Measurements from ENCODE around the gene ZNF462. TPM values are rescaled to one million over a fixed set of nuclear protein-coding genes. Genes with fewer than 3 reads are reported as not detected.
A peak's percentile ranks its signal among the peaks of the same experiment; 100 is the strongest.

Gene ZNF462, protein sequence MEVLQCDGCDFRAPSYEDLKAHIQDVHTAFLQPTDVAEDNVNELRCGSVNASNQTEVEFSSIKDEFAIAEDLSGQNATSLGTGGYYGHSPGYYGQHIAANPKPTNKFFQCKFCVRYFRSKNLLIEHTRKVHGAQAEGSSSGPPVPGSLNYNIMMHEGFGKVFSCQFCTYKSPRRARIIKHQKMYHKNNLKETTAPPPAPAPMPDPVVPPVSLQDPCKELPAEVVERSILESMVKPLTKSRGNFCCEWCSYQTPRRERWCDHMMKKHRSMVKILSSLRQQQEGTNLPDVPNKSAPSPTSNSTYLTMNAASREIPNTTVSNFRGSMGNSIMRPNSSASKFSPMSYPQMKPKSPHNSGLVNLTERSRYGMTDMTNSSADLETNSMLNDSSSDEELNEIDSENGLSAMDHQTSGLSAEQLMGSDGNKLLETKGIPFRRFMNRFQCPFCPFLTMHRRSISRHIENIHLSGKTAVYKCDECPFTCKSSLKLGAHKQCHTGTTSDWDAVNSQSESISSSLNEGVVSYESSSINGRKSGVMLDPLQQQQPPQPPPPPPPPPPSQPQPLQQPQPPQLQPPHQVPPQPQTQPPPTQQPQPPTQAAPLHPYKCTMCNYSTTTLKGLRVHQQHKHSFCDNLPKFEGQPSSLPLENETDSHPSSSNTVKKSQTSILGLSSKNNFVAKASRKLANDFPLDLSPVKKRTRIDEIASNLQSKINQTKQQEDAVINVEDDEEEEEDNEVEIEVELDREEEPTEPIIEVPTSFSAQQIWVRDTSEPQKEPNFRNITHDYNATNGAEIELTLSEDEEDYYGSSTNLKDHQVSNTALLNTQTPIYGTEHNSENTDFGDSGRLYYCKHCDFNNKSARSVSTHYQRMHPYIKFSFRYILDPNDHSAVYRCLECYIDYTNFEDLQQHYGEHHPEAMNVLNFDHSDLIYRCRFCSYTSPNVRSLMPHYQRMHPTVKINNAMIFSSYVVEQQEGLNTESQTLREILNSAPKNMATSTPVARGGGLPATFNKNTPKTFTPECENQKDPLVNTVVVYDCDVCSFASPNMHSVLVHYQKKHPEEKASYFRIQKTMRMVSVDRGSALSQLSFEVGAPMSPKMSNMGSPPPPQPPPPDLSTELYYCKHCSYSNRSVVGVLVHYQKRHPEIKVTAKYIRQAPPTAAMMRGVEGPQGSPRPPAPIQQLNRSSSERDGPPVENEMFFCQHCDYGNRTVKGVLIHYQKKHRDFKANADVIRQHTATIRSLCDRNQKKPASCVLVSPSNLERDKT (N-terminal part only)
- total RNA-seq (6.6 TPM), polyA plus RNA-seq (2.0 TPM)
- long read RNA-seq, donor 1 = 0 reads
- long read RNA-seq, donor 2 = 0 reads
- long read RNA-seq, donor 3 = 0 reads
- long read RNA-seq, donor 4 = 0 reads
- long read RNA-seq, donor 5 = 0 reads
- long read RNA-seq, donor 6, partial matches to known transcripts = 5 of 6 reads
- long read RNA-seq, donor 6, other reads (novel, unspliced or antisense) = 0 of 6 reads
- long read RNA-seq, donor 7 = 0 reads
- long read RNA-seq, donor 8, partial matches to known transcripts = 0 of 1 reads
- long read RNA-seq, donor 8, other reads (novel, unspliced or antisense) = 0 of 1 reads
- long read RNA-seq, donor 9 = 0 reads
- long read RNA-seq, donor 10 = 0 reads

DNA sequence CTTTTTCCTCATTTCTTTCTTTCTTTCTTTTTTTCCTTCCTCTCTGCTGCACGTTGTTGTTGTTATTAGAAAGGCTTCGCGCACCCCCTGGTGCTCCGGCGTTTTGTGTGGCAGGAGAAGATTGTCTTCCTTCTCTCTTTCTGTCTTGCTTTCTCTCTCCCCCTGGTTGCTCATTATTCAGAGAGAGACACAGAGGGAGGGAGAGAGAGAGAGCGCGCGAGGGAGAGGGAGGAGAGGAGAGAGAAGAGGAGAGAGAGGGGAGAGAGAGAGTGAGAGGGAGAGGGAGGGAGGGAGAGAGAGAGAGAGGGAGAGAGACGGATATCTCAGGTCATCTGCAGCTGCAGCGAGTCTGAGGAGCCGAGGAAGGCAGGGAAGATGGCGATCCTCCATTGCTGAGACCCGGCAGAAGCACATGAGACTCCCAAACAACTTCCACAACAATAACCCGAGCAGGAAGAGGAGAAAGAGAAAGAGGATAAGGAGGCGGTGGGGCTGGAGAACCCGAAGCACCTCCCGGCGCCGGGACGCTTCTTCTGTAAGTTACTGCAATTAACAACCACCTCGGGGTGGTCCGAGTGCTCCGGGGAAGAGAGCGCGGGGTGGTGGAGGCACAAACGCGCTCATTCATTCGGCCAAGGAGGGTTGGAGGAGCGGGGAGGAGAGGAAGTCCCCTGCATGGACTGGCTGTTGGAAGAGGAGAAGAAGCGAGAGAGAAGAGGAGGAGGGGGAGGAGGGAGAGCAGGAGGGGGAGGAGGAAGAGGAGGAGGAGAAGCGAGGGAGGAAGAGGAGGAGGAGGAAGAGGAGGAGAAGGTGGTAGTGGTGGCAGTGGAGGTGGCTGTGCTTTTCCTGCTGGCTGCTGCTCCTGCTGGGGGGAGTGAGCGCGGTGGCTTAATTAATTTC lies at the start of gene ZNF462:
ZNF462 (plus strand) TSS at position 346 of the 900 bp plus-strand sequence. CDS start 60,218 bp downstream, outside the sequence.
- WGBS = under 1% methylated on average over 33 of the region's 33 CpGs
- Histone ChIP-seq H3K27ac (ENCODE audit: low read depth in 1 of 2, low read length in 1 of 2) (peak within 1 kb of the TSS in 1 of 2 donors; percentile 76), H3K27me3 (ENCODE audit: control insufficient read depth in 2 of 2, insufficient read depth in 1 of 2, low read length in 1 of 2) (peaks cover 36 to 63% of the 10 kb centered on the region in 2 donors), H3K4me3 (ENCODE audit: low read length in 2 of 2) (peak within 1 kb of the TSS; percentile 47 to 67), H3K9me3 (ENCODE audit: control insufficient read depth in 2 of 2, insufficient read depth in 1 of 2, low read length in 1 of 2) (peaks cover 0 to 6% of the 10 kb centered on the region in 2 donors), H3K36me3 (ENCODE audit: control insufficient read depth in 2 of 2, insufficient read depth in 2 of 2, low read length in 1 of 2) (no peaks in the 10 kb centered on the region), H3K4me1 (ENCODE audit: control insufficient read depth in 2 of 2, insufficient read depth in 2 of 2, low read length in 2 of 2) (peaks cover 4 to 42% of the 10 kb centered on the region in 2 donors)
- DNase-seq (ENCODE audit: low read depth in 6 of 9, low spot score in 9 of 9) = peak in 2 of 9 donors; percentile 31 to 65

DNA sequence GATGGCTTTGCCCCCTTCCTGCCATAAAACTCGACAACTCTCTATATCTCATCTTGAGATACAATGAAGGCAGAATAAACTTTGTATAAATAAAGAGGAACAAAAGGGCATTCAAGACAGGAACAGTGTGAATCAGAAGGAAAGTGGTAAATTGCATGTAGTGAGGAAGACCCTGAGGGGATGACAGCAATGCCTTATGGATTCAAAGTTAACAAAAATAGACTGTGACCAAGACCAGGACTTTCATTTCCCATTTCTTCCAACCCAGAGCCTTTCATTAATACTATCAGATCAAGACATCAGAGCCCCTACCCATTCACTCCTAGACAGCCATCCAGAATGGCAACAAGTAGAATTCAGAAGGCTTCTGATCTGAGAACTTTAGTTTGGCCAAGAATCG lies 46.4 kb upstream of the ZNF462 start:
- WGBS = 77% methylated on average over 2 of the region's 2 CpGs
- DNase-seq (ENCODE audit: low read depth in 6 of 9, low spot score in 9 of 9) = no peak
- Histone ChIP-seq H3K36me3 (ENCODE audit: control insufficient read depth in 2 of 2, insufficient read depth in 2 of 2, low read length in 1 of 2) (no peaks in the 10 kb centered on the region), H3K27ac (ENCODE audit: low read depth in 1 of 2, low read length in 1 of 2) (no peak overlapping the region), H3K4me1 (ENCODE audit: control insufficient read depth in 2 of 2, insufficient read depth in 2 of 2, low read length in 2 of 2) (no peaks in the 10 kb centered on the region), H3K4me3 (ENCODE audit: low read length in 2 of 2) (no peak overlapping the region), H3K9me3 (ENCODE audit: control insufficient read depth in 2 of 2, insufficient read depth in 1 of 2, low read length in 1 of 2) (no peaks in the 10 kb centered on the region), H3K27me3 (ENCODE audit: control insufficient read depth in 2 of 2, insufficient read depth in 1 of 2, low read length in 1 of 2) (no peaks in the 10 kb centered on the region)

DNA sequence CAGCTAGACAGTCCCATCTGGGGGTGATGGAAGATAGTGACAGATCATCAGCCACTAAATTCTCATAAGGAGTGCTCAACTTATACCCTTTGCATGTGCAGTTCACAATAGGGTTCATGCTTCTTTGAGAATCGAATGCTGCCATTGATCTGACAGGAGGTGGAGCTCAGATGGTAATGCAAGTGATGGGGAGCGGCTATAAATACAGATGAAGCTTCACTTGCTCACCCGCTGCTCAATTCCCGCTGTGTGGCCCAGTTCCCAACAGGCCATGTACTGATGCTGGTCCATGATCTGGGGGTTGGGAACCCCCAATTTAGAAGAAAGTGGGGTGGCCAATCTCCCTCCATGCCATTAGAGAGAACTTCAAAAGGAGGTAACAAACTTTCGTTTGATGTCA lies 44.9 kb upstream of the ZNF462 start:
- no peak overlapping the region for H3K27ac ChIP-seq (ENCODE audit: low read depth in 1 of 2, low read length in 1 of 2)
- no peaks in the 10 kb centered on the region for H3K9me3 ChIP-seq (ENCODE audit: control insufficient read depth in 2 of 2, insufficient read depth in 1 of 2, low read length in 1 of 2)
- WGBS = 99% methylated on average over 5 of the region's 5 CpGs
- H3K36me3 ChIP-seq (ENCODE audit: control insufficient read depth in 2 of 2, insufficient read depth in 2 of 2, low read length in 1 of 2) = no peaks in the 10 kb centered on the region
- no peak for DNase-seq (ENCODE audit: low read depth in 6 of 9, low spot score in 9 of 9)
- no peaks in the 10 kb centered on the region for H3K27me3 ChIP-seq (ENCODE audit: control insufficient read depth in 2 of 2, insufficient read depth in 1 of 2, low read length in 1 of 2)
- no peak overlapping the region for H3K4me3 ChIP-seq (ENCODE audit: low read length in 2 of 2)
- H3K4me1 ChIP-seq (ENCODE audit: control insufficient read depth in 2 of 2, insufficient read depth in 2 of 2, low read length in 2 of 2) = no peaks in the 10 kb centered on the region

DNA sequence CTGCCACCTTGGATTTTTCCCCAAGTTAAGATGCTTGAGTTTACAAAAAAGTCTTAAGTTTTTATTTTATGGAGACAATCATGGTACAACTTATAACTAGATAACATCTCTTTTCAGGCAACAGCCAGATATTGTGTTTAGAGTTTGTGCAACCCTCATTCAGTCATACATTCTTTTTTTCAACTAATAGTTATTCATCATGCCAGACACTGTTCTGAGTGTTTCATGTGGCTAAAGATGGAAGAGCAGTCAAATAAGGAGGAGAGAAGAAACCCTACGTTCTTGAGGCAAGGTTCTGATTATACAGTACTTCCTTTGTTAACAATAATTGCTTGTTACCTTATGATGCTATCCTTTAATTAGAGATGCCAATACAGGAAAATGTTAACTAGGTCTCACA lies 42.1 kb upstream of the ZNF462 start:
- Histone ChIP-seq H3K4me3 (ENCODE audit: low read length in 2 of 2) (no peak overlapping the region), H3K4me1 (ENCODE audit: control insufficient read depth in 2 of 2, insufficient read depth in 2 of 2, low read length in 2 of 2) (no peaks in the 10 kb centered on the region), H3K36me3 (ENCODE audit: control insufficient read depth in 2 of 2, insufficient read depth in 2 of 2, low read length in 1 of 2) (no peaks in the 10 kb centered on the region), H3K9me3 (ENCODE audit: control insufficient read depth in 2 of 2, insufficient read depth in 1 of 2, low read length in 1 of 2) (no peaks in the 10 kb centered on the region), H3K27me3 (ENCODE audit: control insufficient read depth in 2 of 2, insufficient read depth in 1 of 2, low read length in 1 of 2) (no peaks in the 10 kb centered on the region), H3K27ac (ENCODE audit: low read depth in 1 of 2, low read length in 1 of 2) (no peak overlapping the region)
- WGBS = 79% methylated on average over 1 of the region's 1 CpG
- DNase-seq (ENCODE audit: low read depth in 6 of 9, low spot score in 9 of 9) = no peak

DNA sequence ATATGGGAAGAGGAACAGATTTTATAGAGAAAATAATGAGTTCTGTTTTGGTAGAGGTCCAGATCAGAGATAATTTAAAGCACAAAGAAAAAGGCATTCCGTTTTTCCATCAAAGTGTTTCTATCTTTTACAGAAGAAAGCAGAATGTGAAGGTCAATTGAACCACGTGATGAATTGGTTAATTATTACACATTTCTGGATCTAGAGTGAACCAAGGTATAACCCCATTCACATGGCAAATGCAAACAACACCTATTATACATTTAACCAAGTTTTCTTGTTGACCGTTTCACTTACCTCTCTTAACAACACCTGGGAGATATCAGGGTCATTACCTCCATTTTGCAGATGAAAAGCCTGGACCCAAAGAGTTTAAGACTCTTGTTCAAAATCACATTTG lies 34.9 kb upstream of the ZNF462 start:
- no peaks in the 10 kb centered on the region for H3K4me1 ChIP-seq (ENCODE audit: control insufficient read depth in 2 of 2, insufficient read depth in 2 of 2, low read length in 2 of 2)
- no peaks in the 10 kb centered on the region for H3K27me3 ChIP-seq (ENCODE audit: control insufficient read depth in 2 of 2, insufficient read depth in 1 of 2, low read length in 1 of 2)
- H3K9me3 ChIP-seq (ENCODE audit: control insufficient read depth in 2 of 2, insufficient read depth in 1 of 2, low read length in 1 of 2) = no peaks in the 10 kb centered on the region
- no peaks in the 10 kb centered on the region for H3K36me3 ChIP-seq (ENCODE audit: control insufficient read depth in 2 of 2, insufficient read depth in 2 of 2, low read length in 1 of 2)
- H3K4me3 ChIP-seq (ENCODE audit: low read length in 2 of 2) = no peak overlapping the region
- no peak overlapping the region for H3K27ac ChIP-seq (ENCODE audit: low read depth in 1 of 2, low read length in 1 of 2)
- no peak for DNase-seq (ENCODE audit: low read depth in 6 of 9, low spot score in 9 of 9)
- WGBS = 90% methylated on average over 3 of the region's 3 CpGs

DNA sequence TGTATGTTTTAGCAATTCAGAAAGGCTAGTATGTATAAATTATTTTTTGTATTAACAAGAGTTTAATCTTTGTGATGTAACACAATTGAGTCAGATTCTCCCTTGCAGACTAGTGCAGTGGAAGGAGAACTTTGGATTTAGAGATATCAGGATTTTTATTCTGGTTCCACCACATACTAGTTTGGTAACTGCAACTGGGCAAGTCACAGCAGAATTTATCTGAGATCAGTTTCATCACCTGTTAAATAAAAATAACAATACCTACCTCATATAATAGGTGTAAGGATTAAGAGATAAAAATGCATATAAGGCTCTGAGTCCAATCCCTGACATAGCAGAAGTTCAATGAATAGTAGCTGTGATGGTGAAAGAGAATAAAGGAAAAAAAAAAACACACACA lies 34.0 kb upstream of the ZNF462 start:
- no peaks in the 10 kb centered on the region for H3K4me1 ChIP-seq (ENCODE audit: control insufficient read depth in 2 of 2, insufficient read depth in 2 of 2, low read length in 2 of 2)
- DNase-seq (ENCODE audit: low read depth in 6 of 9, low spot score in 9 of 9) = no peak
- H3K9me3 ChIP-seq (ENCODE audit: control insufficient read depth in 2 of 2, insufficient read depth in 1 of 2, low read length in 1 of 2) = no peaks in the 10 kb centered on the region
- H3K27ac ChIP-seq (ENCODE audit: low read depth in 1 of 2, low read length in 1 of 2) = no peak overlapping the region
- no peaks in the 10 kb centered on the region for H3K27me3 ChIP-seq (ENCODE audit: control insufficient read depth in 2 of 2, insufficient read depth in 1 of 2, low read length in 1 of 2)
- no peak overlapping the region for H3K4me3 ChIP-seq (ENCODE audit: low read length in 2 of 2)
- no peaks in the 10 kb centered on the region for H3K36me3 ChIP-seq (ENCODE audit: control insufficient read depth in 2 of 2, insufficient read depth in 2 of 2, low read length in 1 of 2)

DNA sequence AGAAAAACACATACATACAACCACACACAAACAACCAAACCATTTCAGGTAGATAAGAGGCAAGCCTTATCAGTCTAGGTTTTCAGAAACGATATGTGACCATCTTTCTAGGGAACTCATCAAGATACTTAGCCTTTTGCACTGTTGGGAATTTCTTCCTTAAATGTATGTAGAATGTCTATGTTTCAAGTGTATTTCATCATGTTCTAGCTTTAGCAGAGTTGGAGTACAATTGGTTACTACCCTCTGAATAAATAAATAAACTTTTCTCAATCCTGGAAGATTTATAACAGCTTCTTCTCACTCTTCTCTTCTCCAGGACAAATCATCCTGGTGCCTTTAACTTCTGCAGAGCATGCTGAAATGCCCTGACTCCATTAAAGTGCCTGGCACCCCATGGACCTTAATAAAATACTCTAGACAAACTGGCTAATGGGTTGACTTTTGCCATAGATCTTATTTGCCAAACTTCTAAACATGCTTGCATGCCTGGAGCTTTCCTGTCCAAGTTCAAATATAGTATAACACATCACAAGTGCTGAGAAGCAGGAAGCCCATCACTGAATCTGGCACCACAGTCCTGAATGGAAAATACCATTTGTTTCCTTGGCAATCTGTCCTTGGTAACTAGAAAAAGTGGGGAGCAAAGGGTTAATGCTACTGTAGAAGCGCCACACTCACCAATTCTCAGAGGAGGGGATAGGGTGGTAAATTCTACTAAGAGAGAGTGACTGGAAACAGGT lies 33.1 kb upstream of the ZNF462 start:
- Histone ChIP-seq H3K27me3 (ENCODE audit: control insufficient read depth in 2 of 2, insufficient read depth in 1 of 2, low read length in 1 of 2) (no peaks in the 10 kb centered on the region), H3K27ac (ENCODE audit: low read depth in 1 of 2, low read length in 1 of 2) (no peak overlapping the region), H3K4me1 (ENCODE audit: control insufficient read depth in 2 of 2, insufficient read depth in 2 of 2, low read length in 2 of 2) (no peaks in the 10 kb centered on the region), H3K4me3 (ENCODE audit: low read length in 2 of 2) (no peak overlapping the region), H3K9me3 (ENCODE audit: control insufficient read depth in 2 of 2, insufficient read depth in 1 of 2, low read length in 1 of 2) (no peaks in the 10 kb centered on the region), H3K36me3 (ENCODE audit: control insufficient read depth in 2 of 2, insufficient read depth in 2 of 2, low read length in 1 of 2) (no peaks in the 10 kb centered on the region)
- 91% methylated on average over 2 of the region's 2 CpGs for WGBS
- DNase-seq (ENCODE audit: low read depth in 6 of 9, low spot score in 9 of 9) = no peak

Measured in thymus (tissue), 14 donors.